NT2/D1 (cell line): ENCODE results near the gene FRG2C.
"Not testable (repeated sequence)": the region's sequence is repeated elsewhere in the genome, so short reads cannot be mapped to it uniquely, and the experiment has no call there.

Experiments used
- DNase-seq: peaks from one replicate; pipeline ENCODE4 v3.0.0-alpha.2; 2011; ENCODE audit warnings: low read depth, low spot score
- H3K27me3 ChIP-seq: 2 replicates; pipeline ENCODE4 v1.6.0; 2011; ENCODE audit warnings: mild to moderate bottlenecking; ENCODE audit not compliant: insufficient read length, insufficient read depth
- H3K36me3 ChIP-seq: 2 replicates; pipeline ENCODE4 v1.6.1; 2011; ENCODE audit warnings: mild to moderate bottlenecking, low read length, mixed read lengths; ENCODE audit not compliant: insufficient read depth, insufficient read length
- H3K4me1 ChIP-seq: 2 replicates; pipeline ENCODE4 v1.5.1; 2011; ENCODE audit not compliant: insufficient read depth, insufficient read length
- H3K4me3 ChIP-seq: 2 replicates; pipeline ENCODE4 v1.5.1; 2011; ENCODE audit warnings: low read depth; ENCODE audit not compliant: insufficient read length
- H3K9ac ChIP-seq: 2 replicates; pipeline ENCODE4 v1.6.0; 2011; ENCODE audit warnings: low read depth; ENCODE audit not compliant: insufficient read length
- H3K9me3 ChIP-seq: 2 replicates; pipeline ENCODE4 v1.5.1; 2011; ENCODE audit warnings: mild to moderate bottlenecking, low read length; ENCODE audit not compliant: insufficient read depth
- SUZ12 ChIP-seq: IDR thresholded peaks from 2 replicates; pipeline ENCODE4 v1.6.1; 2011; ENCODE audit not compliant: insufficient read length, insufficient read depth; ENCODE audit errors: extremely low read depth
- YY1 ChIP-seq: IDR thresholded peaks from 2 replicates; pipeline ENCODE4 v1.6.1; 2011; ENCODE audit not compliant: insufficient read length, insufficient read depth
- ZNF274 ChIP-seq: IDR thresholded peaks from 2 replicates; pipeline ENCODE4 v1.6.1; 2011; ENCODE audit warnings: mild to moderate bottlenecking, low read depth, low read length

FRG2C gene

DNA sequence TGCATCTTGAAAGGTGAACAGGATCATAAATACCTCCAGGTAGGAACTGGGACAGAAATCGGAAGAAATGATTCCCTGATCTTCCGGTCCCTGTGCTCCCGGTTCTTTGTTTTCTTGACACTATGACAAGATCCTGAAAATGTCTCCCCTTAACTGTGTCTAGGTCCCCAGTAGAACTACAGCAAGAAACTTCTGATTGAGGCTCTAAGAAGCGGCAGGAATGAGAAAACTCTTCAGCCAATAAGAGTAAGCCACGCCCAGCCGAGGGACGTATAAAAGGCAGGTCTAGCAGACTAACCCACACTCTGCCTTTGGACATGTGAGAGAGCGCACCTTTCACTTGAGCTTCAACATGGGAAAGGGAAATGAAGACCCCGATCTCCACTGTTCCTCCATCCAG, at the start of gene FRG2C:
Gene FRG2C (plus strand): TSS at position 301 of the 400 bp plus-strand sequence. CDS start 52 bp downstream, at position 353.
- H3K36me3 ChIP-seq: not testable (repeated sequence)

DNA sequence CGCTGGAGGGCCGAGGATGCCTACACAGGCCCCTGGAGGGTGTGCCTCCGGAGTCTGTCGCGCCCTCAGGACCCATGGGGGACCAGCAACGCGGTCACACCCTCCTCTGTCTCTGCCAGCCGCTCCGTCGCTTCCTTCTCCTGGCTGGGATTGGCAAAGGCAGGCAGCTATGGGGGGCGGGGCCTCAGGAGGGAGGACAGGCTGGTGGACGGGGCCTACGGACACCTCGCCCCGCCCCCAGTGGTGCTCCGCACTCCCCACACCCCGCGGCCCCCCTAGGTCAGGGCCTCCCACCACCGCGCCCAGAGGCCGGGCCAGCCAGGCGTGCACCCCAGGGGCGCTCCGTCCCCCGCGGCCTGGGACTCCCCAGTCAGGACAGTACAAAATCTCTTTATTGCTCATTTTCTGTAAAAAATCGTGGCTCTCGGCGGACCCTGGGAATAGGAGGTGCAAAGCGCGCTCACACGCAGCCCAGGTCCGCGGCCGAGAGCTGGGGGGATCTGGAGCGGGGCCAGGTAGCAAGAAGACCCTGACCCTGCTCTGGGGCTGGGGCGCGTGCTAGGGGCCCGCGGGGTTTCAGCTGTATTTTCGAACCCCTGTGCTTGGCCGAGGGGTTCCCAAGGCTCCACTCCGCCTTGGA, 45.3 kb upstream of the FRG2C start:
- not testable (repeated sequence) for H3K4me3 ChIP-seq, DNase-seq, H3K36me3 ChIP-seq, H3K27me3 ChIP-seq, H3K9ac ChIP-seq, H3K4me1 ChIP-seq, H3K9me3 ChIP-seq

More for the DNA sequence above, at the start of gene FRG2C:
- not testable (repeated sequence) for DNase-seq, H3K9me3 ChIP-seq, H3K4me1 ChIP-seq, H3K4me3 ChIP-seq, H3K9ac ChIP-seq
- peaks cover 59% of the 10 kb centered on the region for H3K27me3 ChIP-seq

DNA sequence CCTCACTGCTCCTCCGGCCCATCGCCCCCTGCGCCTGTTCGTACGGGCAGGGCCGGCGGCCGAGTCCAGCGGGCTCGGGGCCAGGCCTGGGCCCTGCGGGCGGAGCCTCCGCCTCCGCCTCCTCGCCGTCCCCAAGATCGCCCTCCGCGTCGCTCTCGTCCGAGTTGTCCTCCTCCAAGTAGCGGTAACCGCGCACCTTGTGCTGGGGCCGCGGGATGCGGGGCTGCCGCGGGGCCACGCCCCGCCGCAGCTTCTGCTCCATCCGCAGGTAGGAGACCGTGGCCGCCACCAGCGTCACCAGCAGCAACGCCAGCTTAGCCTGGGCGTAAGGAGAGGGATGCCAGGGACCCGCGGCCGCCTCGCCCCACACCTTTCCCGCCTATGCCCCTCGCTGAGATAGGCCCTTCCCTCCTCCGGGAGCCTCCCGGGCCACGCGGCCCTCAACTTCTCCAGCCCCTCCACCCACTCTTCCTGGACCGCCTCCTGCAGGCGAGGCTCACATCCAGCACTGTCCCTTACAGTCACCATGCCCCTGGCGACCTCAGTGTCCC, 44.6 kb upstream of the FRG2C start:
- DNase-seq, H3K9ac ChIP-seq, H3K9me3 ChIP-seq, H3K27me3 ChIP-seq, H3K4me3 ChIP-seq, H3K4me1 ChIP-seq, H3K36me3 ChIP-seq: not testable (repeated sequence)

DNA sequence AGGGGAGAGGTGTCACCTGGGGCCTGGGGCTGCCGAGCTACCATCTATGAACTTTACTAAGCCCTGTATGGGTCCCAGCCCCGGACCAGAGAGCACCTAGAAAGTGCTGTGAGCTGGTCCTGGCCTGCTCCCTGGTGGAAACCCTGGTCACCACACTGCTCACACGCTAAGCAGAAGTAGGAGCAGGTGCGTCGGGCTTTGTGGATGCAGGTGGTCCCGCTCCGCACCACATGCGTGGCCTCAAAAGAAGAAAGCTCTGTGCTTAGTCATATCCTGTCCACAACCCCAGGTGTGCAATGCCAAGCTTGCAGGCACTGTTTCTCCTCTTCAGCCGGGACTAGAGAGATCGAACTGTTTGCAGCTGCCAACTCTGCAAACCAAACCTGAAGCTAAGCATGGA, 42.4 kb upstream of the FRG2C start:
- not testable (repeated sequence) for H3K27me3 ChIP-seq, H3K36me3 ChIP-seq, H3K9ac ChIP-seq, H3K4me1 ChIP-seq, DNase-seq, H3K4me3 ChIP-seq, H3K9me3 ChIP-seq

DNA sequence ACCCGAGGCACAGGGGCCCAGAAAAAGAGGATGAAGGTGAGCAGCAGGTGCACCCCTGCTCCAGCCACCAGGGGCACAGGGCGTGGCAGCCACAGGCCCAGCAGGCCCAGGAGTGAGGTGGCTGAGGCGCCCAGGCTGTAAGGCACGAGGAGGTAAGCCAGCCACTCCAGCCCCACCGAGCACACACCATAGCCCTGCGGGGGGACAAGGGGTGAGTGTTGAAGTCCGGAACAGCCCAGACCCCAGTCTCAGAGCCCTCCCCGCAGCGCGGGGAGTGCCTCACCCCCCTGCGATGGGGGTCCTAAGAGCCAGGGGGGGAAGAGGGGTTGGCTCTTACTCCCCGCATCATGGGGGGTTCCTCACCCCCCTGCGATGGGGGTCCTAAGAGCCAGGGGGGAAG, 40.5 kb upstream of the FRG2C start:
- H3K9me3 ChIP-seq, H3K9ac ChIP-seq, H3K36me3 ChIP-seq, H3K27me3 ChIP-seq, DNase-seq, H3K4me3 ChIP-seq, H3K4me1 ChIP-seq: not testable (repeated sequence)

DNA sequence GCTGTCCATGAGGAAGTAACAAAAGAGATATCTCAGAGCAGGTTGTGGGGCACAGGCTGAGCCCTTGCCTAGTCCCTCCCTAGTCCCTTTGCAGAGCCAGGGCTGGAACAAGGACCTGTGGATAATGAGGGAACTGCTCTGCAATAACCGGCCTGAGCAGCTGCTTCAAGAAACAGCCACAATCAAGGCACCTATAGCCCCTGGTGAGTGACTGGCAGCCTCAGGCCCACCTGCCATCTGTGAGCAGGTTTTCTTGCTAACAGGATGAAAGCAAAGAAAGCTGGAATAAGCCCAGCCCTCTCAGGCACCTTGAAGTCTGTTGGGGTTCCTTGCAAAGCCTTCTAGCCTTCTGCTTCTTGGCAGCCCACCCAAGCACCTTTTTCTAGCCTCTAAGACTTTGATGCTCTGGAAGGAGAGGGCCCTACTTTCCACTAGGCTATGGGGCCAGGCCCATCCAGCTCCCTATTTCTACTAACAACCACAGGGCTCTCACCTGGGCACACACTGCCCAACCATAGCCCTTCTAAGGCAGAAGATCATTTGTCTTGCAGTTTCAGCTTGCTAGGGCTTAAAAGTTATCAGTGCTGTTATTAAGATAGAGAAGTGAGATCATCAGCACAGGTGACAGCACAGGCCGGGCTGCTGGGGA, 33.1 kb upstream of the FRG2C start:
- not testable (repeated sequence) for H3K27me3 ChIP-seq, H3K4me1 ChIP-seq, H3K9me3 ChIP-seq, H3K36me3 ChIP-seq, DNase-seq, H3K9ac ChIP-seq, H3K4me3 ChIP-seq

DNA sequence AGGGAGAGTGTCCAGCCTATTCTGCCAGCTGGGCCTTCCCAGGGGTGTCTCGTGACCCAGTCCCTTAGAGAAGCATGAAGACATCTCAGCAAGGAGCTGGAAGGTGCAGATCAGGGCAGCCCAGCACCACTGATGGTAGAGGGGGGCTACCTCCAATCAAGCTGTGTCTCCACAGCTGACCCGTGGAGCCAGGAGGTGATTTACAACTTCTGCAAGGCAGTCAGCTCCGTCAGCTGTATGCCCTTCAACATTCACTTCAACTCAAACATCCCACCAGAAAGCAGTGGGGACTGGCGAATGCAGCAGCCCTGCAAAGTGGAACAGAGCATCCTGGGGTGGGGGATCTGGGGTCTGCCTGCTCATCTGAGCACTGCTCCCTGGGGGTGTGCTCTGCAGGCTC, 32.6 kb upstream of the FRG2C start:
- Histone ChIP-seq H3K9ac (no peak overlapping the region), H3K4me1 (peaks cover 3% of the 10 kb centered on the region), H3K27me3 (no peaks in the 10 kb centered on the region), H3K36me3 (no peaks in the 10 kb centered on the region), H3K4me3 (no peak overlapping the region), H3K9me3 (no peaks in the 10 kb centered on the region; the same call in 1 of the 2 replicates)
- TF ChIP-seq SUZ12 (no peak), YY1 (no peak), ZNF274 (no peak)
- DNase-seq: no peak

DNA sequence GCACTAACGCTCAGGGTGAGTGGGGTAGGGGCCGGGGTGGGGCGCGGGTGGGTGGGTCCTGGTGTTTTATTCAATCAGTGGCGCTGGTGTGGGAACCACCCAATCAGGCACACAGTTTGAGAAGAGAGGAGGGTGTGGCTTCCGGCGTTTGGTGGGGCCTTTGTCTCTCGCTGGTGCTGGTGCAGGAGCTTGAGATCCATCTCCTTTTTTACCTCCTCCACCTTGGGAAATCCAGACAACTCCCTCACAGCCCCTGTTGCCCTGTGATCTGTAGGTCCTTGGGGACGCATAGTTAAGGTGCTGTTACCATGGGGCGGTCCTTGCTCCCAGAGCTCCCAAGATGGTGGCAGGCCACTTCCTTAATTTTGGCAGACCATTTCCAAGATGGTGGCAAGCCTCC, 25.2 kb upstream of the FRG2C start:
- H3K9me3 ChIP-seq, H3K4me1 ChIP-seq, H3K27me3 ChIP-seq, H3K9ac ChIP-seq, H3K36me3 ChIP-seq, DNase-seq, H3K4me3 ChIP-seq: not testable (repeated sequence)

DNA sequence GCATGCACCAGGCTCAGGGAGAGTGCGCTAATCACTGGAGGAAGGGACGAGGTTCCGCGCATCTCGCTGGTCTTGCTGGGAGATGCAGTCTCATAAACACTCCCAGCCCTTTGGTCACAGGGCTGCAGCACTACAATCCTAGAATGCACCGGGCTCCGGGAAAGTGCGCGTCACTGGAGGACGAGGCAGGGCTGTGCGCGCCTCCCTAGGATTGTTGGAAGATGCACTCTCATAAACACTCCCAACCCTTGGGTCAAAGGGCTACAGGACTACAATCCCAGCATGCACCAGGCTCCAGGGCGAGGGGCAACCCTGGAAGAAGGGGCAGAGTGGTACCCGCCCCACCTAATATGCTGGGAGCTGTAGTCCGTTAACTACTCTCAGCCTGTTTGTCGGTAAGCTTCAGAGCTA, 23.0 kb upstream of the FRG2C start:
- not testable (repeated sequence) for H3K36me3 ChIP-seq, H3K27me3 ChIP-seq, H3K4me1 ChIP-seq, H3K9me3 ChIP-seq
- peak overlapping the region; percentile 2 for H3K9ac ChIP-seq
- peak; percentile 71 for DNase-seq
- H3K4me3 ChIP-seq: peak overlapping the region; percentile 48

DNA sequence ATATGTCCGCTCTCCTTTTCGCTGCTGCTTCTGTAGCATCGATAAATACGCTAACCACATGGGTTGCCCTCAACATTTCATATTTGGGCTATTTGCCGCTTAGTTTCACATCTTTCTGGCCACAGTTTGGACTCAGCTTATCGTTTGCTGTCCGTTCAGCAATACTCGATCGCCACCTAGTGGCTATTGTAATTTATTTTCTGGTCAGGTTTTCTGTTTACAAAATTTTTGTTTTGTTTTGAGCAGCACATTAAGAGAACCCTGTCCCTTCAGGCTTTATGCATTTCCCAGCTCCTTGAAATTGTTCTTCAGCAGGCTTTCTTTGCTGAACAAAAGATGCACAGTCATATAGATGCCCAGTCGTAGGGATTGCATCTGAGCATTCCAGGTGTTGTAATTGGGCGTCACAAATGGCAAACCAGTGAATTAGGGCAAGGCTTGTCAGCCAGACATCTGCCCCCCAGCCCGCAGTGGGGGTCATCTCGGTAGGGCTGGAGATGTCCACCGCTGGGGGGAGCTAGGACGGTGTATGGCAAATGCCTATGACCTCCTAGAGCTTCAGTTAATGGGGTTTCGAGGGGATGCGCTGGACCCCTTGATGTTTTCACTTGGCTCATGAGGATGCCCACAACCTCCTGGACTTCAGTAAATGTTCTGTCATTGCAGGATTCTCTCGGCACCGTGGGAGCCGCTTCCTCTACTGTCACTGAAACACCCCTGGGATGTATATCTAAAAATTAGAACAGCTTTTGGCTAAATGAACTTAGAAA, 20.9 kb upstream of the FRG2C start:
- H3K9ac ChIP-seq, DNase-seq, H3K4me1 ChIP-seq, H3K27me3 ChIP-seq, H3K9me3 ChIP-seq, H3K4me3 ChIP-seq, H3K36me3 ChIP-seq: not testable (repeated sequence)

DNA sequence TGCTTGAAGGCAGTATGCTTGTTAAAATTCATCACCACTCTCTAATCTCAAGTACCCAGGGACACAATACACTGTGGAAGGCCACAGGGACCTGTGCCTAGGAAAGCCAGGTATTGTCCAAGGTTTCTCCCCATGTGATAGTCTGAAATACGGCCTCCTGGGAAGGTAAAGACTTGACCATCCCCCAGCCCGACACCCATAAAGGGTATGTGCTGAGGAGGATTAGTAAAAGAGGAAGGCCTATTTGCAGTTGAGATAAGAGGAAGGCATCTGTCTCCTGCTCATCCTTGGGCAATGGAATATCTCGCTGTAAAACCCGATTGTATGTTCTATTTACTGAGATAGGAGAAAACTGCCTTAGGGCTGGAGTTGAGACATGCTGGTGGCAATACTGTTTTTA, 18.6 kb upstream of the FRG2C start:
- H3K9me3 ChIP-seq, H3K9ac ChIP-seq, H3K27me3 ChIP-seq, H3K4me1 ChIP-seq, H3K4me3 ChIP-seq, DNase-seq, H3K36me3 ChIP-seq: not testable (repeated sequence)
